ENCODE data around the gene SFMBT2.

GRCh38 chr10:7111089-7111488, 299.7 kb downstream of the SFMBT2 start:
- TF ChIP-seq POLR2A (IDR thresholded peaks at IDR 0.05; ENCODE audit: insufficient read depth in 1 of 2, low read depth in 2 of 2, low read length in 2 of 2) (no peak), ZBTB43 (CRISPR knock-in tag; conservative IDR thresholded peaks at IDR 0.05) (no peak), GTF2F1 (IDR thresholded peaks at IDR 0.05; ENCODE audit: low read length) (no peak), ZNF431 (CRISPR knock-in tag; IDR thresholded peaks at IDR 0.05; ENCODE audit: borderline replicate concordance, low read depth) (no peak), CTCF (CRISPR knock-in tag; IDR thresholded peaks at IDR 0.05) (no peak), RFXAP (CRISPR knock-in tag; IDR thresholded peaks at IDR 0.05; ENCODE audit: borderline replicate concordance) (no peak), TOE1 (CRISPR knock-in tag; IDR thresholded peaks at IDR 0.05) (no peak), MYNN (CRISPR knock-in tag; IDR thresholded peaks at IDR 0.05; ENCODE audit: low read depth) (no peak), EZH2 (conservative IDR thresholded peaks at IDR 0.05; ENCODE audit: low read depth, low read length) (no peak)

Measured in HepG2 (cell line).